Liver (tissue), 9 donors: Measurements from ENCODE around the gene WNT11. TPM values are rescaled to one million over a fixed set of nuclear protein-coding genes. Genes with fewer than 3 reads are reported as not detected.

Source experiments
- DNase-seq: peaks from one replicate; pipeline ENCODE4 v3.0.0-alpha.2; 2017; ENCODE audit warnings: low spot score
- H3K27ac ChIP-seq, 2 donors: one replicate each; pipeline ENCODE4 v1.7.0; 2013; ENCODE audit warnings: inconsistent platforms in 2 of 2, low read length in 2 of 2, control low read depth in 1 of 2, low read depth in 1 of 2, mild to moderate bottlenecking in 1 of 2
- H3K27me3 ChIP-seq, 4 donors: one replicate each; pipeline versions ENCODE4 v1.6.1 to v1.7.0; 2013; ENCODE audit warnings: low read length in 3 of 4, inconsistent platforms in 1 of 4, mild to moderate bottlenecking in 1 of 4, moderate library complexity in 1 of 4; ENCODE audit not compliant: control insufficient read depth in 4 of 4, insufficient read depth in 4 of 4
- H3K36me3 ChIP-seq, 4 donors: one replicate each; pipeline versions ENCODE4 v1.6.1 to v1.7.0; 2013; ENCODE audit warnings: low read length in 3 of 4, mild to moderate bottlenecking in 3 of 4, low read depth in 1 of 4, moderate library complexity in 1 of 4; ENCODE audit not compliant: control insufficient read depth in 4 of 4, insufficient read depth in 3 of 4
- H3K4me1 ChIP-seq, 4 donors: one replicate each; pipeline versions ENCODE4 v1.6.1 to v1.7.0; 2013; ENCODE audit warnings: low read length in 3 of 4, mild to moderate bottlenecking in 3 of 4, moderate library complexity in 1 of 4; ENCODE audit not compliant: control insufficient read depth in 4 of 4, insufficient read depth in 4 of 4
- H3K4me3 ChIP-seq, 3 donors: one replicate each; pipeline versions ENCODE4 v1.6.1 to v1.7.0; 2013; ENCODE audit warnings: low read length in 3 of 3, control low read depth in 1 of 3, low read depth in 1 of 3, mild to moderate bottlenecking in 1 of 3
- H3K9ac ChIP-seq, 2 donors: one replicate each; pipeline ENCODE4 v1.7.0; 2013; ENCODE audit warnings: low read length in 2 of 2, mild to moderate bottlenecking in 2 of 2, moderate library complexity in 2 of 2, control low read depth in 1 of 2, low read depth in 1 of 2
- H3K9me3 ChIP-seq, 4 donors: one replicate each; pipeline versions ENCODE4 v1.6.1 to v1.7.0; 2013; ENCODE audit warnings: low read length in 3 of 4; ENCODE audit not compliant: control insufficient read depth in 4 of 4
- EGR1 ChIP-seq, 2 donors: IDR thresholded peaks; 2 replicates each; pipeline ENCODE4 v1.6.1; 2016 to 2018; ENCODE audit warnings: antibody characterized with exemption in 2 of 2, low read depth in 2 of 2
- GABPA ChIP-seq, 2 donors: IDR thresholded peaks in 1 of 2; conservative IDR thresholded peaks in 1 of 2; 2 replicates each; pipeline ENCODE4 v1.6.1; 2016; ENCODE audit warnings: antibody characterized with exemption in 2 of 2, mild to moderate bottlenecking in 1 of 2, moderate library complexity in 1 of 2
- HNF4A ChIP-seq, 2 donors: conservative IDR thresholded peaks; 2 replicates each; pipeline ENCODE4 v1.6.1; 2016; ENCODE audit warnings: antibody characterized with exemption in 2 of 2, mild to moderate bottlenecking in 2 of 2
- HNF4G ChIP-seq: IDR thresholded peaks from 2 replicates; pipeline ENCODE4 v1.6.1; 2016; ENCODE audit warnings: antibody characterized with exemption
- NR2F2 ChIP-seq: IDR thresholded peaks from 2 replicates; pipeline ENCODE4 v1.6.1; 2016; ENCODE audit warnings: antibody characterized with exemption
- RAD21 ChIP-seq, 2 donors: IDR thresholded peaks; 2 replicates each; pipeline ENCODE4 v1.6.1; 2016; ENCODE audit warnings: antibody characterized with exemption in 2 of 2, mild to moderate bottlenecking in 2 of 2
- RXRA ChIP-seq, 2 donors: IDR thresholded peaks; 2 replicates each; pipeline ENCODE4 v1.6.1; 2017 to 2018; ENCODE audit warnings: antibody characterized with exemption in 2 of 2, mild to moderate bottlenecking in 1 of 2
- SP1 ChIP-seq: IDR thresholded peaks from 2 replicates; pipeline ENCODE4 v1.6.1; 2018; ENCODE audit warnings: antibody characterized with exemption, mild to moderate bottlenecking
- TAF1 ChIP-seq: conservative IDR thresholded peaks from 2 replicates; pipeline ENCODE4 v1.6.1; 2016; ENCODE audit warnings: antibody characterized with exemption, mild to moderate bottlenecking
- WGBS: extraction: QIAGEN DNeasy Blood & Tissue Kit; methylation state at CpG from one replicate; pipeline ENCODE4 v1.1.7; 2013; 5-methylcytosine and 5-hydroxymethylcytosine counted together
- polyA plus RNA-seq, 2 donors: library from polyadenylated mRNA; stranded (reverse) in 1 of 2; unstranded in 1 of 2; fragments of 200-250 nt in 1 of 2; fragments of >200 nt in 1 of 2; fragmentation: Nextera tagmentation in 1 of 2; extraction: Ambion mirVana in 1 of 2; gene quantifications; one replicate each; pipeline versions ENCODE4 v1.2.1 to v1.2.3, GENCODE V29; 2013 to 2015
- total RNA-seq, 2 donors: library from RNA; depleted of rRNA; stranded (reverse); fragments of >200 nt; gene quantifications; one replicate each; pipeline ENCODE4 v1.2.3, GENCODE V29; 2014
- TF ChIP-seq, protein P1 (sequence below): IDR thresholded peaks from 2 replicates; pipeline ENCODE4 v1.6.1; 2016; ENCODE audit warnings: antibody characterized with exemption, mild to moderate bottlenecking
- TF ChIP-seq, protein P2 (sequence below): IDR thresholded peaks from 2 replicates; pipeline ENCODE4 v1.6.1; 2016; ENCODE audit warnings: antibody characterized with exemption
- donor health status: healthy.
- donor health status: healthy.
- donor health status: healthy.
- donor health status: healthy.
- donor health status: healthy.

WNT11 gene
- total and polyA plus RNA-seq, 4 donors = 1.1 to 4.8 (median 2.5) TPM

DNA sequence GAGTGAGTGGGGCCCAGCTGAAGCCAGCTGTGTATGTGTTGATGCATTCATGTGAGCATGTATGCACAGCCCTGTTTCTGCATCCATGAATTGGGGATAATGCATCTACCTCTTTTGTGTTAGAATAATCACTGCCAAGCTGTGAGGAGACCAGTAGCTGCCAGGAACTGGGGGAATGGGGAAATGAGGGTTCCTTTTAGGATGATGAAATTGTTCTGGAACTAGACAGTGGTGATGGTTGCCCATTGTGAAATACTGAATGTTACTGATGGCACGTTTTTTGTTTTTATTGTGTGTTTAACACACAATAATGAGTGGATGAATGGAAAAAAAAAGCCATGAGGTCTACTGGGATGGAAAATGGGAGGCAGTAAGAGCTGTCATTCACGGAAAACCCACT, 45.3 kb upstream of the WNT11 start:
- no peaks in the 10 kb centered on the region for H3K36me3 ChIP-seq
- H3K27me3 ChIP-seq = no peaks in the 10 kb centered on the region
- WGBS = 16% methylated on average over 2 of the region's 2 CpGs
- no peak overlapping the region for H3K4me3 ChIP-seq
- no peak for DNase-seq
- H3K4me1 ChIP-seq = no peaks in the 10 kb centered on the region
- no peak overlapping the region for H3K27ac ChIP-seq
- no peak overlapping the region for H3K9ac ChIP-seq
- H3K9me3 ChIP-seq = peaks cover 0 to 5% (median 0%) of the 10 kb centered on the region in 4 donors
- TF ChIP-seq SP1 = peak; percentile 28
- TF ChIP-seq HNF4G = no peak
- peak in 1 of 2 donors; percentile 11 for TF ChIP-seq RAD21 (IDR thresholded peaks at IDR 0.05)

DNA sequence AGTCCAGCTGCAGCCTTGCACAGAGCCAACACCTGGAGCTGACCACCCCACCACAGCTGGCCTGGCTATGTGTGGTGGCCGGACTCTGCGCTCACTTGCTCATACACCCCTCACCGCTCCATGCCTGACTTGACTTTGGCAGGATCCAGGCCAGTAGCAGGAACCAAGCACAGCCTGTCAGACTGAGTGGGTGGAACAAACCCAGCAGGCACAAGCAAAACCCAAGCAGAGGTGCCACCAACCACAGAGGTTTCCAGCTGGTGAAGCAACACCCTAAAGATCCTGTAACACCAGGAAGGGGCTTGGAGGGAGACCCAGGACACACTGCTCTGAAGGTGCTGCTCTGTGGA, 44.9 kb upstream of the WNT11 start:
- Histone ChIP-seq H3K27me3 (no peaks in the 10 kb centered on the region), H3K27ac (no peak overlapping the region), H3K4me1 (no peaks in the 10 kb centered on the region), H3K9ac (no peak overlapping the region), H3K9me3 (peaks cover 0 to 5% (median 0%) of the 10 kb centered on the region in 4 donors), H3K36me3 (no peaks in the 10 kb centered on the region), H3K4me3 (no peak overlapping the region)
- 90% methylated on average over 3 of the region's 3 CpGs for WGBS
- TF ChIP-seq HNF4A (conservative IDR thresholded peaks at IDR 0.05) (no peak), RXRA (IDR thresholded peaks at IDR 0.05) (no peak), GABPA (IDR thresholded peaks at IDR 0.05 in 1 of 2, conservative IDR thresholded peaks at IDR 0.05 in 1 of 2) (no peak)
- TF ChIP-seq, protein P1, sequence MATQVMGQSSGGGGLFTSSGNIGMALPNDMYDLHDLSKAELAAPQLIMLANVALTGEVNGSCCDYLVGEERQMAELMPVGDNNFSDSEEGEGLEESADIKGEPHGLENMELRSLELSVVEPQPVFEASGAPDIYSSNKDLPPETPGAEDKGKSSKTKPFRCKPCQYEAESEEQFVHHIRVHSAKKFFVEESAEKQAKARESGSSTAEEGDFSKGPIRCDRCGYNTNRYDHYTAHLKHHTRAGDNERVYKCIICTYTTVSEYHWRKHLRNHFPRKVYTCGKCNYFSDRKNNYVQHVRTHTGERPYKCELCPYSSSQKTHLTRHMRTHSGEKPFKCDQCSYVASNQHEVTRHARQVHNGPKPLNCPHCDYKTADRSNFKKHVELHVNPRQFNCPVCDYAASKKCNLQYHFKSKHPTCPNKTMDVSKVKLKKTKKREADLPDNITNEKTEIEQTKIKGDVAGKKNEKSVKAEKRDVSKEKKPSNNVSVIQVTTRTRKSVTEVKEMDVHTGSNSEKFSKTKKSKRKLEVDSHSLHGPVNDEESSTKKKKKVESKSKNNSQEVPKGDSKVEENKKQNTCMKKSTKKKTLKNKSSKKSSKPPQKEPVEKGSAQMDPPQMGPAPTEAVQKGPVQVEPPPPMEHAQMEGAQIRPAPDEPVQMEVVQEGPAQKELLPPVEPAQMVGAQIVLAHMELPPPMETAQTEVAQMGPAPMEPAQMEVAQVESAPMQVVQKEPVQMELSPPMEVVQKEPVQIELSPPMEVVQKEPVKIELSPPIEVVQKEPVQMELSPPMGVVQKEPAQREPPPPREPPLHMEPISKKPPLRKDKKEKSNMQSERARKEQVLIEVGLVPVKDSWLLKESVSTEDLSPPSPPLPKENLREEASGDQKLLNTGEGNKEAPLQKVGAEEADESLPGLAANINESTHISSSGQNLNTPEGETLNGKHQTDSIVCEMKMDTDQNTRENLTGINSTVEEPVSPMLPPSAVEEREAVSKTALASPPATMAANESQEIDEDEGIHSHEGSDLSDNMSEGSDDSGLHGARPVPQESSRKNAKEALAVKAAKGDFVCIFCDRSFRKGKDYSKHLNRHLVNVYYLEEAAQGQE = no peak
- DNase-seq = no peak

DNA sequence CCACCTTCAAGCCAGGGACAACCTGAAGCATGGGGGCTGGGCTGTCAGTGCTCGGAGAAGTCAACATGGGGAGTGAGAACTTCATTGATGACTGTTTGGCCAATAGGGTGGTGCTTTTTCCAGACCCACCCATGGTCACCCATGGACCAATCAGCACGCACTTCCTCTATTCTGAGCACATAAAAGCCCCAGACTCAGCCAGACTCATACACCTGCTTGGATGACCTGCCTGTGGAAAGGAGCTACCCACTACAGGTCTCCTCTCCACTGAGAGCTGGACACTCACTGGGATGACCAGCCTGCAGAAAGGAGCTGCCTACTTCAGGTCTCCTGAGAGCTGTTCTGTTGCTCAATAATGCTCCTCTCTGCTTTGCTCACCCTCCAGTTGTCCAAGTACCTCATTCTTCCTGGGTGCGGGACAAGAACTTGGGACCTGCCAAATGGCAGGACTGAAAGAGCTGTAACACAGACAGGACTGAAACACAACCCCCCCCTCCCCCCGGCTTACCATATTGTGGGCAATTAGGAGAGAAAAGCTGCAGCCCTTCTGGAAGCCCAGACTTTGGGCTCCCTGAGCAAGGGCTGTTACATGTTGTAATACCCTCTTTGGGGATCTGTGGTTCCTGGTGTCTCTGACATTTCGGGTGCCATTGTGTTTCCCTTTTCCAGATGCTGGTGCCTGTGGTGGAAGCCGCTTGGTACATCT, 44.4 kb upstream of the WNT11 start:
- WGBS = 90% methylated on average over 6 of the region's 6 CpGs

More for the DNA sequence above, 44.4 kb upstream of the WNT11 start:
- Histone ChIP-seq H3K36me3 (no peaks in the 10 kb centered on the region), H3K27ac (no peak overlapping the region), H3K4me3 (no peak overlapping the region), H3K4me1 (no peaks in the 10 kb centered on the region), H3K9me3 (peaks cover 0 to 5% (median 0%) of the 10 kb centered on the region in 4 donors), H3K27me3 (no peaks in the 10 kb centered on the region), H3K9ac (no peak overlapping the region)
- TF ChIP-seq GABPA (IDR thresholded peaks at IDR 0.05 in 1 of 2, conservative IDR thresholded peaks at IDR 0.05 in 1 of 2) (no peak), EGR1 (IDR thresholded peaks at IDR 0.05; ENCODE audit: low read depth in 2 of 2) (no peak), NR2F2 (no peak), TAF1 (no peak)
- TF ChIP-seq, protein P2, sequence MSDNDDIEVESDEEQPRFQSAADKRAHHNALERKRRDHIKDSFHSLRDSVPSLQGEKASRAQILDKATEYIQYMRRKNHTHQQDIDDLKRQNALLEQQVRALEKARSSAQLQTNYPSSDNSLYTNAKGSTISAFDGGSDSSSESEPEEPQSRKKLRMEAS = no peak
- DNase-seq = no peak
